SH-SY5Y (cell line): ENCODE measurements around the gene ABI2.

Experiments
- GATA2 ChIP-seq: IDR thresholded peaks from 2 replicates; pipeline ENCODE4 v1.6.1; 2011; ENCODE audit warnings: mild to moderate bottlenecking, low read depth, low read length
- GATA3 ChIP-seq: IDR thresholded peaks from 2 replicates; pipeline ENCODE4 v1.6.1; 2011; ENCODE audit warnings: low read depth, mild to moderate bottlenecking, low read length, moderate library complexity

DNA sequence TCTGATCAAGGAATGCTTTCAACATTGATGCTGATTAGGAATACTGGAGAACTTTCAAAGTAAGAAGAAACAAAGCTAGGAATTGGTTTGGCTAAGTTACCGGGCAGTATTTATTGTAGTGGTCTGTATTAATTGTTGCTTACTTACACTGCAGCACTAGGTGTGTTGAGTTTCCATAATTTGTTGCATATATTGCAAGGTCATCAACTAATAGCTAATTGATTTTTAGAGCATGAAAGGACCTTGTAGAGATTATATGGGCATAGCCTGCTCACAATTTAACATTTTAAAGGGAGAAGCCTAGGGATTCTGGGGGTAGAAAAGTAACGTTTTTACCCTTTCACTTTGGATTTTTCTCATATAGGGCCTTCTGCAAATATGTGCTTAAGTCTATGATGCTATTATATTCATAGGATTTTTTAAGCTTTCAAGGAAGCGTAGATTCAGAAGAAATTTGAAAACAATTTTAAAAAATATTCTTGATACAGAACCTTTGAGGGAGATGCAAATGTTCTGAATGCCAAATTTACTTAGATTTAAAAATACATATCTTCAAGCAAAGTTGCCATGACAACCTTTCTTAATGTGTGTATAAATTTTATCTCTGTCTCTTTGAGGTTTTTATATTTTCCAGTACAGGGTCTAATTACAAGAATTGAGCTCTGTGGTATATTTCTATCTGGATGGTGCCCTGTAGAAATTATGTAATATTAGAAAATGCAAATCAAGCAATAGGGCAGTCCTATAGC is 17.3 kb upstream of the ABI2 start:
- TF ChIP-seq GATA2 = no peak
- TF ChIP-seq GATA3 = no peak
